ENCODE data around the gene RNF227.

- TF ChIP-seq CTCF (IDR thresholded peaks at IDR 0.05; ENCODE audit: low read depth, low read length, poor library complexity, severe bottlenecking) (no peak), EZH2phosphoT487 (IDR thresholded peaks at IDR 0.05; ENCODE audit: borderline replicate concordance, low read length) (no peak)
Measured at GRCh38 chr17:7884581-7885366, 31.3 kb downstream of the RNF227 start.
